ENCODE data around the gene CLTB. TPM values are rescaled to one million over a fixed set of nuclear protein-coding genes. Genes with fewer than 3 reads are reported as not detected.
A peak's percentile ranks its signal among the peaks of the same experiment; 100 is the strongest.

Gene CLTB
- total RNA-seq, 1 experiment from 2014 or later = 34.5 TPM

- TF ChIP-seq CTCF (conservative IDR thresholded peaks at IDR 0.05) = no peak
- no peaks in the 10 kb centered on the region for H4K20me1 ChIP-seq (ENCODE audit: control insufficient read depth, insufficient read depth, insufficient read length)
- H3K27me3 Mint-ChIP-seq (ENCODE audit: low read depth) = peaks cover 2% of the 10 kb centered on the region; the same call in 1 of the 2 replicates
- H4K91ac ChIP-seq (ENCODE audit: insufficient read length, low read depth, low read length) = no peak overlapping the region
- no peak overlapping the region for H3T11ph ChIP-seq (ENCODE audit: low read length)
- no peaks in the 10 kb centered on the region for H3K4me1 ChIP-seq (ENCODE audit: insufficient read depth, low read length)
- H3K9me3 ChIP-seq (ENCODE audit: control insufficient read depth, low read depth, low read length) = no peaks in the 10 kb centered on the region
- H3K4me1 Mint-ChIP-seq = no peaks in the 10 kb centered on the region
- H3K27me3 ChIP-seq (ENCODE audit: insufficient read depth, low read length) = no peaks in the 10 kb centered on the region
- no peak overlapping the region for H3K4me2 ChIP-seq (ENCODE audit: insufficient read depth, insufficient read length, low read length)
- peak overlapping the region in 1 of 3 experiments; percentile 59; a peak in 2 of 7 replicates for H3K27ac Mint-ChIP-seq
- H3K18ac ChIP-seq (ENCODE audit: insufficient read length, low read depth, low read length) = no peak overlapping the region
- WGBS (ENCODE audit: extremely low coverage, insufficient read length, low lambda C conversion rate) = no CpG with 5 or more reads among the region's 11 CpGs
- H3K79me1 ChIP-seq (ENCODE audit: insufficient read depth, low read depth, low read length, poor library complexity, severe bottlenecking) = no peaks in the 10 kb centered on the region
- H3K4ac ChIP-seq (ENCODE audit: low read depth, low read length) = no peak overlapping the region
- H3K36me3 Mint-ChIP-seq (ENCODE audit: insufficient read depth in 1 of 3, low read depth in 3 of 3) = peaks cover 0 to 7% (median 2%) of the 10 kb centered on the region in 3 experiments; a peak in 3 of 7 replicates
- H3K27ac ChIP-seq (ENCODE audit: insufficient read length, low read depth, low read length) = no peak overlapping the region
- no peak overlapping the region for H3K14ac ChIP-seq (ENCODE audit: insufficient read depth, low read length)
- no peak overlapping the region for H3K23ac ChIP-seq (ENCODE audit: insufficient read length, low read depth, low read length)
- H2BK20ac ChIP-seq (ENCODE audit: low read depth, low read length, poor library complexity, severe bottlenecking) = no peak overlapping the region
- no peak overlapping the region for H4K5ac ChIP-seq (ENCODE audit: insufficient read length, low read depth, low read length)
- H3K4me3 Mint-ChIP-seq = no peak overlapping the region
- H2BK120ac ChIP-seq (ENCODE audit: low read depth, low read length, poor library complexity, severe bottlenecking) = no peak overlapping the region
- no peak overlapping the region for H3K56ac ChIP-seq (ENCODE audit: insufficient read length, low read depth, low read length)
- no peak overlapping the region for H2BK12ac ChIP-seq (ENCODE audit: insufficient read length, low read depth, low read length)
- DNase-seq = no peak
- H3K23me2 ChIP-seq (ENCODE audit: insufficient read length, low read depth, low read length, poor library complexity, severe bottlenecking) = no peaks in the 10 kb centered on the region
- no peak overlapping the region for H2BK15ac ChIP-seq (ENCODE audit: low read depth, low read length)
- no peaks in the 10 kb centered on the region for H3K79me2 ChIP-seq (ENCODE audit: insufficient read depth, low read length)
- H2AK5ac ChIP-seq (ENCODE audit: insufficient read length, low read length) = no peak overlapping the region
- H3K9me3 Mint-ChIP-seq = no peaks in the 10 kb centered on the region
- H2AFZ ChIP-seq (ENCODE audit: low read length) = no peak overlapping the region
- H2BK5ac ChIP-seq (ENCODE audit: insufficient read length, low read length) = no peak overlapping the region
- H4K8ac ChIP-seq (replicated peaks; ENCODE audit: insufficient read length, low read depth, low read length) = no peak overlapping the region
- no peak overlapping the region for H3K9ac ChIP-seq (ENCODE audit: extremely low read depth, insufficient read length, low read length)
These were observed 21.3 kb downstream of the CLTB start for GRCh38 chr5:176394881-176395675.

Measured in H9 (cell line).